HG03521 (cell line): Measurements from ENCODE around the gene CLDN5.

Experiments used
- ATAC-seq: cut with Tn5 transposase; IDR thresholded peaks from one replicate; pipeline ENCODE4 v1.9.1; 2021; ENCODE audit warnings: mild to moderate bottlenecking, moderate library complexity; ENCODE audit not compliant: unreplicated experiment

Gene CLDN5

GRCh38 chr22:19523240-19524169 is 705 bp downstream of the CLDN5 start:
- no peak for ATAC-seq

- ATAC-seq: no peak
Measured at GRCh38 chr22:19522881-19523239, 1.4 kb downstream of the CLDN5 start.

GRCh38 chr22:19522190-19522880 is 1.9 kb downstream of the CLDN5 start:
- ATAC-seq: no peak

GRCh38 chr22:19520566-19521305 is 3.5 kb downstream of the CLDN5 start:
- no peak for ATAC-seq

GRCh38 chr22:19520007-19520406 is 4.2 kb downstream of the CLDN5 start:
- no peak for ATAC-seq

GRCh38 chr22:19519041-19519926 is 4.9 kb downstream of the CLDN5 start:
- no peak for ATAC-seq

- ATAC-seq: no peak
Measured at GRCh38 chr22:19518635-19519034, 5.6 kb downstream of the CLDN5 start.

GRCh38 chr22:19517919-19518611 is 6.1 kb downstream of the CLDN5 start:
- no peak for ATAC-seq

- no peak for ATAC-seq
Measured at GRCh38 chr22:19517171-19517500, 7.1 kb downstream of the CLDN5 start.

GRCh38 chr22:19516378-19517170 is 7.6 kb downstream of the CLDN5 start:
- no peak for ATAC-seq

GRCh38 chr22:19515654-19516377 is 8.4 kb downstream of the CLDN5 start:
- ATAC-seq: no peak

GRCh38 chr22:19514831-19515565 is 9.2 kb downstream of the CLDN5 start:
- ATAC-seq: no peak

- no peak for ATAC-seq
Measured at GRCh38 chr22:19513823-19514222, 10.4 kb downstream of the CLDN5 start.

- ATAC-seq: no peak
Measured at GRCh38 chr22:19510919-19511341, 13.3 kb downstream of the CLDN5 start.

GRCh38 chr22:19509923-19510322 is 14.3 kb downstream of the CLDN5 start:
- no peak for ATAC-seq

- ATAC-seq: no peak
Measured at GRCh38 chr22:19509191-19509590, 15.0 kb downstream of the CLDN5 start.

- no peak for ATAC-seq
Measured at GRCh38 chr22:19508024-19508776, 16.0 kb downstream of the CLDN5 start.
